Measurements from ENCODE around the gene TRNP1. TPM values are rescaled to one million over a fixed set of nuclear protein-coding genes. Genes with fewer than 3 reads are reported as not detected.

The TRNP1 gene
- polyA plus RNA-seq, 3 donors: 0.55 to 2.8 (median 0.92) TPM

DNA sequence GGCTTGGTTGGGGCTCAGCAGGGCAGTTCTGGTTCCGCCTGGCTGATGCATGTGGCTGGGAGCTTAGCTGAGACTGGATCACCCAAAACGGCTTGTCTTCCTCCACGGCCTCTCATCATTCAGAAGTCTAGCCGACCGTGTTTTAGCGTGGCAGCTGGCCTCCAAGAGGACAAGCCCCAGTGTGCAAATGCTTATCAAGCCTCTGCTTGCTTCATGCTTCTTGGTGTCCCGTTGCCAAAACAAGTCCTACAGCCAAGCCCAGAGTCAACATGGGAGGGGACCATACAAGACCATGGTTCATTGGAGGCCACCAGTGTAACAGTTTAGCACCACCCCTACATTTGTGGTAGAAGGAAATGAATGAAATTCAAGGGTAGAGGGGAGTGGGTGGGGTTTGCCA, 22.7 kb upstream of the TRNP1 start:
- Mint-ChIP-seq H3K27ac (no peak overlapping the region), H3K27me3 (ENCODE audit: low read depth in 3 of 3) (peaks cover 11 to 20% (median 13%) of the 10 kb centered on the region in 3 donors), H3K36me3 (no peaks in the 10 kb centered on the region), H3K4me1 (no peaks in the 10 kb centered on the region), H3K9me3 (no peaks in the 10 kb centered on the region), H3K4me3 (no peak overlapping the region)
- TF ChIP-seq, protein P1, sequence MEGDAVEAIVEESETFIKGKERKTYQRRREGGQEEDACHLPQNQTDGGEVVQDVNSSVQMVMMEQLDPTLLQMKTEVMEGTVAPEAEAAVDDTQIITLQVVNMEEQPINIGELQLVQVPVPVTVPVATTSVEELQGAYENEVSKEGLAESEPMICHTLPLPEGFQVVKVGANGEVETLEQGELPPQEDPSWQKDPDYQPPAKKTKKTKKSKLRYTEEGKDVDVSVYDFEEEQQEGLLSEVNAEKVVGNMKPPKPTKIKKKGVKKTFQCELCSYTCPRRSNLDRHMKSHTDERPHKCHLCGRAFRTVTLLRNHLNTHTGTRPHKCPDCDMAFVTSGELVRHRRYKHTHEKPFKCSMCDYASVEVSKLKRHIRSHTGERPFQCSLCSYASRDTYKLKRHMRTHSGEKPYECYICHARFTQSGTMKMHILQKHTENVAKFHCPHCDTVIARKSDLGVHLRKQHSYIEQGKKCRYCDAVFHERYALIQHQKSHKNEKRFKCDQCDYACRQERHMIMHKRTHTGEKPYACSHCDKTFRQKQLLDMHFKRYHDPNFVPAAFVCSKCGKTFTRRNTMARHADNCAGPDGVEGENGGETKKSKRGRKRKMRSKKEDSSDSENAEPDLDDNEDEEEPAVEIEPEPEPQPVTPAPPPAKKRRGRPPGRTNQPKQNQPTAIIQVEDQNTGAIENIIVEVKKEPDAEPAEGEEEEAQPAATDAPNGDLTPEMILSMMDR (IDR thresholded peaks at IDR 0.05): no peak
- H3K9ac ChIP-seq (ENCODE audit: insufficient read depth, low read length, poor library complexity, severe bottlenecking): no peak overlapping the region
- no peak for DNase-seq
- H2AFZ ChIP-seq (ENCODE audit: insufficient read depth, low read depth, low read length, poor library complexity, severe bottlenecking): no peak overlapping the region
- H3K27me3 ChIP-seq (ENCODE audit: control insufficient read depth in 2 of 2, insufficient read depth in 2 of 2, low read length in 2 of 2): no peaks in the 10 kb centered on the region
- 99% methylated on average over 7 of the region's 7 CpGs for WGBS (ENCODE audit: insufficient coverage)
- no peaks in the 10 kb centered on the region for H3K79me2 ChIP-seq (ENCODE audit: insufficient read depth, low read length)
- no peaks in the 10 kb centered on the region for H3K4me1 ChIP-seq (ENCODE audit: control insufficient read depth in 1 of 2, insufficient read depth in 2 of 2, low read length in 2 of 2)
- H3K4me3 ChIP-seq (replicated peaks in 1 of 3; ENCODE audit: low read depth in 2 of 3, low read length in 3 of 3): no peak overlapping the region
- intact Hi-C loops (cut with micrococcal nuclease): loop anchor here in 1 of 2 donors (10.0 kb wide), 1 partner anchor 114 kb away; no protein-coding TSS in a partner anchor
- H3K9me3 ChIP-seq (replicated peaks in 1 of 2; ENCODE audit: control insufficient read depth in 1 of 2, insufficient read depth in 1 of 2, low read length in 2 of 2): no peaks in the 10 kb centered on the region
- no peak overlapping the region for H3K27ac ChIP-seq (ENCODE audit: low read depth in 1 of 2, low read length in 2 of 2)
- no peaks in the 10 kb centered on the region for H3K36me3 ChIP-seq (replicated peaks in 1 of 2; ENCODE audit: control insufficient read depth in 1 of 2, insufficient read depth in 2 of 2, low read length in 2 of 2)
- H4K20me1 ChIP-seq (ENCODE audit: insufficient read depth, low read length): no peaks in the 10 kb centered on the region
- H3K4me2 ChIP-seq (replicated peaks; ENCODE audit: extremely low read depth, low read length, poor library complexity, severe bottlenecking): no peak overlapping the region

DNA sequence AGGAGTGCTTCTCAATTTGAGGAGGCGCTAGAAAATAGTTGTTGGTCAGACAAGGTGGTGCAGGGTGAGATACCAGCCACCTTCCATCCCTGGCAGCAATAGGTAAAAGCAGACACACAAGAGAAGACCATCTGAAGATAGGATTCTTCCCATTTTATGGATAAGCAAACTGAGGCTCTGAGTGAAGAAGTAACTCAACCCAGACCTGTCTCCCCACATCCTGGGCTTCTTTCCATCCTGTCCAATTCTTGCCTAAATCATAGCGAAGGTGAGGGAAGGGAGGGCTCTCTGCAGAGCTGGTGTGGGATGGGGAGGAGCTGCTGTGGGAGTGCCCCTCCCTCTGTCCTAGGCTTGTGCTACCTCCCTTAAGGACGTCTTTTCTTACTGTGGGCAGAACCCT, 21.9 kb upstream of the TRNP1 start:
- Histone ChIP-seq H3K27ac (ENCODE audit: low read depth in 1 of 2, low read length in 2 of 2) (no peak overlapping the region), H3K9ac (ENCODE audit: insufficient read depth, low read length, poor library complexity, severe bottlenecking) (no peak overlapping the region), H3K79me2 (ENCODE audit: insufficient read depth, low read length) (no peaks in the 10 kb centered on the region), H3K4me3 (replicated peaks in 1 of 3; ENCODE audit: low read depth in 2 of 3, low read length in 3 of 3) (no peak overlapping the region), H4K20me1 (ENCODE audit: insufficient read depth, low read length) (no peaks in the 10 kb centered on the region), H3K4me1 (ENCODE audit: control insufficient read depth in 1 of 2, insufficient read depth in 2 of 2, low read length in 2 of 2) (no peaks in the 10 kb centered on the region), H3K36me3 (replicated peaks in 1 of 2; ENCODE audit: control insufficient read depth in 1 of 2, insufficient read depth in 2 of 2, low read length in 2 of 2) (no peaks in the 10 kb centered on the region), H3K4me2 (replicated peaks; ENCODE audit: extremely low read depth, low read length, poor library complexity, severe bottlenecking) (no peak overlapping the region), H3K27me3 (ENCODE audit: control insufficient read depth in 2 of 2, insufficient read depth in 2 of 2, low read length in 2 of 2) (no peaks in the 10 kb centered on the region), H3K9me3 (replicated peaks in 1 of 2; ENCODE audit: control insufficient read depth in 1 of 2, insufficient read depth in 1 of 2, low read length in 2 of 2) (no peaks in the 10 kb centered on the region), H2AFZ (ENCODE audit: insufficient read depth, low read depth, low read length, poor library complexity, severe bottlenecking) (no peak overlapping the region)
- H3K27me3 Mint-ChIP-seq (ENCODE audit: low read depth in 3 of 3): peaks cover 11 to 14% (median 12%) of the 10 kb centered on the region in 3 donors
- H3K4me1 Mint-ChIP-seq: no peaks in the 10 kb centered on the region
- DNase-seq: no peak
- intact Hi-C loops (cut with micrococcal nuclease): loop anchor here in 1 of 2 donors (10.0 kb wide), 1 partner anchor 113 kb away; no protein-coding TSS in a partner anchor
- TF ChIP-seq, protein P1 (IDR thresholded peaks at IDR 0.05): no peak
- no peak overlapping the region for H3K4me3 Mint-ChIP-seq
- H3K36me3 Mint-ChIP-seq: no peaks in the 10 kb centered on the region
- 92% methylated on average over 2 of the region's 3 CpGs for WGBS (ENCODE audit: insufficient coverage)
- H3K9me3 Mint-ChIP-seq: no peaks in the 10 kb centered on the region
- H3K27ac Mint-ChIP-seq: peak overlapping the region in 1 of 7 donors; percentile 28
